Colonic mucosa (tissue), 4 donors: ENCODE data around the gene KLHDC10. TPM values are rescaled to one million over a fixed set of nuclear protein-coding genes. Genes with fewer than 3 reads are reported as not detected.

Experiments
- DNase-seq: peaks from one replicate; pipeline ENCODE4 v3.0.0-alpha.2; 2020
- H3K27ac ChIP-seq: fragments of 200-600 bp; one replicate; pipeline ENCODE4 v1.8.0; 2021
- H3K27me3 ChIP-seq: fragments of 200-600 bp; one replicate; pipeline ENCODE4 v1.8.0; 2021
- H3K36me3 ChIP-seq: fragments of 200-600 bp; one replicate; pipeline ENCODE4 v1.8.0; 2021
- H3K4me1 ChIP-seq: fragments of 200-600 bp; one replicate; pipeline ENCODE4 v1.8.0; 2021; ENCODE audit warnings: mild to moderate bottlenecking
- H3K4me3 ChIP-seq: fragments of 200-600 bp; one replicate; pipeline ENCODE4 v1.8.0; 2021
- H3K9ac ChIP-seq, 2 donors: one replicate each; pipeline ENCODE4 v1.7.0; 2013; ENCODE audit warnings: control low read depth in 2 of 2, low read depth in 2 of 2, low read length in 2 of 2
- H3K9me3 ChIP-seq: fragments of 200-600 bp; one replicate; pipeline ENCODE4 v1.8.0; 2021
- intact Hi-C: fragments of 100-400 bp; cut with DNase I; formaldehyde crosslinking; loops from one replicate; pipeline ENCODE4 v1.14.1; 2022
- total RNA-seq, 2 donors: library from RNA; stranded (reverse); fragmentation: NEBNext Ultra II Directional in 1 of 2; extraction: Animal tissue kit (Norgen Biotek cat#: 25700) in 1 of 2; gene quantifications; one replicate each; pipeline ENCODE4 v1.2.1, GENCODE V29; 2021
- TF ChIP-seq, protein P1 (sequence below): fragments of 200-600 bp; IDR thresholded peaks from one replicate; pipeline ENCODE4 v1.8.0; 2022; ENCODE audit warnings: antibody characterized with exemption, mild to moderate bottlenecking
- donor health status: healthy.
- donor health status: DM: no; HTN: no; CAD: no.
- donor health status: DM: no; HTN: no; CAD: no.

Gene KLHDC10
- total RNA-seq, 2 donors from 2014 or later, result 29.1 to 36.3 TPM

DNA sequence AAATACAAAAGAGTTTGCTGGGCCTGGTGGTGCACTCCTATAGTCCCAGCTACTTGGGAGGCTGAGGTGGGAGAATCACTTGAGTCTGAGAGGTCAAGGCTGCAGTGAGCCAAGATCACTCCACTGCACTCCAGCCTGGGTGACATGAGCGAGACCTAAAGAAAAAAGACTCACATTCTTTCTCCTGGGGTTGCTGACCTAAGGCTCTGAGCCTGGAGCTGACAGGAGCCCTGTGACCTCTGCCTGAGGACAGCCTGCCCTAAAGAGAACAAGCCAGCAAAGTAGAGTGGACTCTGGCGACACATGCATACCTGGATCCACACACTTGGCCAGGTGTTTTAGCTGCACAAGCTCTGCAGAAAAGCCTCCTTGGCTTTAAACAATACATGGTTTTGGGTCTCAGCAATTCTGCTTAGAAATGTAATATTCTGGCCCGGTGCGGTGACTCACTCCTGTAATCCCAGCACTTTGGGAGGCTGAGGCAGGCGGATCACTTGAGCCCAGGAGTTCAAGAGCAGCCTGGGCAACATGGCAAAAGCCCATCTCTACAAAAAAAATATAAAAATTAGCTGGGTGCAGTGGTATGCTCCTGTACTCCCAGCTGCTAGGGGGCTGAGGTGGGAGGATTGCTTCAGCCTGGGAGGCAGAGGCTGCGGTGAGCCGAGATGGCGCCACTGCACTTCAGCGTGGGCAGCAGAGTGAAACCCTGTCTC lies 76.5 kb downstream of the KLHDC10 start:
- H3K9ac ChIP-seq, result no peak overlapping the region
- H3K9me3 ChIP-seq, result no peaks in the 10 kb centered on the region
- no peaks in the 10 kb centered on the region for H3K36me3 ChIP-seq
- no peaks in the 10 kb centered on the region for H3K27me3 ChIP-seq
- H3K27ac ChIP-seq, result no peak overlapping the region
- intact Hi-C loops, result no loop called here
- H3K4me1 ChIP-seq, result no peaks in the 10 kb centered on the region
- H3K4me3 ChIP-seq, result no peak overlapping the region
- TF ChIP-seq, protein P1, sequence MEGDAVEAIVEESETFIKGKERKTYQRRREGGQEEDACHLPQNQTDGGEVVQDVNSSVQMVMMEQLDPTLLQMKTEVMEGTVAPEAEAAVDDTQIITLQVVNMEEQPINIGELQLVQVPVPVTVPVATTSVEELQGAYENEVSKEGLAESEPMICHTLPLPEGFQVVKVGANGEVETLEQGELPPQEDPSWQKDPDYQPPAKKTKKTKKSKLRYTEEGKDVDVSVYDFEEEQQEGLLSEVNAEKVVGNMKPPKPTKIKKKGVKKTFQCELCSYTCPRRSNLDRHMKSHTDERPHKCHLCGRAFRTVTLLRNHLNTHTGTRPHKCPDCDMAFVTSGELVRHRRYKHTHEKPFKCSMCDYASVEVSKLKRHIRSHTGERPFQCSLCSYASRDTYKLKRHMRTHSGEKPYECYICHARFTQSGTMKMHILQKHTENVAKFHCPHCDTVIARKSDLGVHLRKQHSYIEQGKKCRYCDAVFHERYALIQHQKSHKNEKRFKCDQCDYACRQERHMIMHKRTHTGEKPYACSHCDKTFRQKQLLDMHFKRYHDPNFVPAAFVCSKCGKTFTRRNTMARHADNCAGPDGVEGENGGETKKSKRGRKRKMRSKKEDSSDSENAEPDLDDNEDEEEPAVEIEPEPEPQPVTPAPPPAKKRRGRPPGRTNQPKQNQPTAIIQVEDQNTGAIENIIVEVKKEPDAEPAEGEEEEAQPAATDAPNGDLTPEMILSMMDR, result no peak
- no peak for DNase-seq

DNA sequence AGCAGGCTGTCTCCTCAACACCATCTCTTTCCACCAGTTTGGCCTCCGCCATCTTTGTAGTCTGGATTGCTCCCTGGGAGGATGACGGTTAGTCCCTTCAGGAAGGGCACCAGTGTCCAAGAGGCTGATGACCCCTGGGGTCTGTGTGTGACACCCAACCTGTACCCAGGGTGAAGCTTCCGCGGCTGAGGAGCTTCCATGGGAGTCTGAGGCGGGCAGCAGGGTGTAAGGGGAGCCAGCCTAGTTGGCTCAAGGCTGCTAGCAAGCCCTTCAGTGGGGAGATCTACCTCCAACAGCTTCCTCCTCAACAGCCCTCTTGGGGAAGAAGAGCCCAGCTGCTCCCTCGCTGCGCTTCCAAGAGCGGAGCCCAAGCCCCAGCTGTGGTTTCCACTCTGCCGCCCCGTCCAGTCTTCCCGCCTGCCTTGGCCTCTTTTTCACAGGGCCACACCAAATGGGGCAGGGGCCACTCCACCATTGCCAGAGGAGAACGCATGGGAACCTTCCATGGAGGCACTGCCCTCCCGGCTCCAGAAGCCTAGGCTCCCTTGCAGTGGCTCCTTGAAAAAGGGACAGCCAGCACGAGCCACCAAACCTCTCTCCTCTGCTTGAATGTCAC lies 77.5 kb downstream of the KLHDC10 start:
- no peak for DNase-seq
- intact Hi-C loops, result no loop called here
- TF ChIP-seq, protein P1, result no peak

DNA sequence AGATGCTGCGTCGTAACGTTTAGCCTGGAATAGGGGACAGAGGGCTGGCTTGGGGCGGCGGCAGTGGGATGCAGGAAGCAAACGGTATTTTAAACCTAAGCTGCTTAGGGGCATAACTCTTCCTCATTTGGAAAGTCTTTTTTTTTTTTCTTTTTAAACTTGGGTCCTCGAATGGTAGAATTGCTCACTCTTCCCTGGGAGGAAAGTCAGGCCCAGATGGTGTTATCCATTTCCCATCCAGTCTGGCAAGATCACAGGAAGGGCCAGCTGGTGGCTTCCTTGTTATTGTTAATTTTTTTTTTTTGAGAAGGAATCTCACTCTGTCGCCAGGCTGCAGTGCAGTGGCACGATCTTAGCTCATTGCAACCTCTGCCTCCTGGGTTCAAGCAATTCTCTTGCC lies 78.2 kb downstream of the KLHDC10 start:
- DNase-seq, result no peak
- H3K27ac ChIP-seq, result no peak overlapping the region

More for the DNA sequence above, 77.5 kb downstream of the KLHDC10 start:
- Histone ChIP-seq H3K9ac (no peak overlapping the region), H3K9me3 (no peaks in the 10 kb centered on the region), H3K4me1 (no peaks in the 10 kb centered on the region), H3K4me3 (no peak overlapping the region), H3K27me3 (no peaks in the 10 kb centered on the region), H3K36me3 (no peaks in the 10 kb centered on the region), H3K27ac (no peak overlapping the region)

DNA sequence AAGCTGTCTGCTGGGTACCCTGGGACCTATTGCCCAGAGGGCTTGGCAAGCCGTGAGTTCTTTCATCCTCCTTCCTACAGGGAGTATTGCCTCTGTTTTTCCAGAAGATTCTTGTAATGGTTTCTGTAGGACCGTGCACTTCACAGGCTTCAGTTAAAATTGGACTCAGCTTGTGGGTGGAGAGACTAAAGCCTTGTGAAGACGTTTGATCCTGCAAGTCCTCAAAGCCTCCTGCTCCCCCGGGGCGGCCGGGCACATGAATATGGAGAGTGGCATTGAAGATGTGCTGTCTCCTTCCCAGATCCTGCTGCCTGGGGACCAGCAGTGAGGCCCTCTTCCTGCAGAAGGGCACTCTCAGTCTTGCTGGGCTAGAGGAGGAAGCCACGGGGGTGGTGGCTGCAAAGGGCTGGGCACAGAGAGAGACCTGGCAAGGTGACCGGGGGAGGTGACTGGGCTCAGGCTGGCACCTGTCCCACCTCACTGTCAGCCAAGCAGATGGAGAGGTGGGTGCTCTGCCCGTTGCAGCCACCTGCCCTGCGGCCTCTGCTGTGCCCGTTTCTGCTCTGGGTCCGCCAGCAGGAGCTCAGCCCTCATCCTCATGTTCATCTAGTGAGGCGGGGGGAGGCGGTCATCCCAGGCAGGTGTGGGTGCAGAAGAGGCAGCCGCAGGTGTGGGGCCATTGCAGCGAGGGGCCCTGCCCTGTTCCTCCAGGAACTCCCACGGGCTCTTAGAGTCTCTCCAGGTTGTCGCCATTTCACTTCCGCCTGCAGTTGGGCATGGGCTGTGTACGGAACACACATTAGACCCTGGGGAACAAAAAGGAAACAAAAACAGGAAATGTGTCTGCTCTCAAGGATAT lies 79.2 kb downstream of the KLHDC10 start:
- H3K27ac ChIP-seq, result no peak overlapping the region
- H3K4me1 ChIP-seq, result peaks cover 9% of the 10 kb centered on the region
- peak; percentile 49 for DNase-seq
- no peaks in the 10 kb centered on the region for H3K9me3 ChIP-seq
- H3K4me3 ChIP-seq, result no peak overlapping the region
- no peaks in the 10 kb centered on the region for H3K36me3 ChIP-seq
- H3K27me3 ChIP-seq, result no peaks in the 10 kb centered on the region
- TF ChIP-seq, protein P1, result no peak
- H3K9ac ChIP-seq, result no peak overlapping the region
- intact Hi-C loops, result no loop called here

More for the DNA sequence above, 78.2 kb downstream of the KLHDC10 start:
- Histone ChIP-seq H3K9ac (no peak overlapping the region), H3K9me3 (no peaks in the 10 kb centered on the region), H3K36me3 (no peaks in the 10 kb centered on the region), H3K4me3 (no peak overlapping the region), H3K27me3 (no peaks in the 10 kb centered on the region), H3K4me1 (peaks cover under 1% of the 10 kb centered on the region)
- intact Hi-C loops, result no loop called here
- TF ChIP-seq, protein P1, result no peak

DNA sequence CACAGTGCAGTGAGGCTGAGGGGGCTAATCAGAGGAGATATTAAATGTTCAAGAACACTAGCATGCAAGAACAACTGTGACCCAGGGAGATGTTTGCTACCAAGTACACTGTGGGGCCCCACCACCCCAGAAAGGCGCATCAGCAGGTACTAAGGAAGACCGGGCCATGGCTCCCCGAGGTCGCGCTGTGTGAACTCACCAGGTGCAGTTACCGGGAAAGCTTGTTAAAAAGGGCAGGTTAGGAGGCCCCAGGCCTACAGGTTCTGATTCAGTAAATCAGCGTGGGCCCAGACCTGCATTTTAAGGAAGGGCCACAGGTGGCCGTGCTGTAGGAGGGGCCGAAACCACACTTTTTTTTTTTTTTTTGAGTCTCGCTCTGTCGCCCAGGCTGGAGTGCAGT lies 80.3 kb downstream of the KLHDC10 start:
- H3K9me3 ChIP-seq, result no peaks in the 10 kb centered on the region
- intact Hi-C loops, result no loop called here
- H3K4me3 ChIP-seq, result no peak overlapping the region
- H3K9ac ChIP-seq, result no peak overlapping the region
- H3K27ac ChIP-seq, result no peak overlapping the region
- DNase-seq, result no peak
- TF ChIP-seq, protein P1, result no peak
- H3K27me3 ChIP-seq, result no peaks in the 10 kb centered on the region
- H3K36me3 ChIP-seq, result no peaks in the 10 kb centered on the region
- peaks cover 12% of the 10 kb centered on the region for H3K4me1 ChIP-seq
